HG03558 (cell line): Measurements from ENCODE around the gene COA1.
"Not testable (repeated sequence)": the region's sequence is repeated elsewhere in the genome, so short reads cannot be mapped to it uniquely, and the experiment has no call there.

Source experiments
- ATAC-seq: cut with Tn5 transposase; IDR thresholded peaks from one replicate; pipeline ENCODE4 v1.9.1; 2021; ENCODE audit warnings: moderate number of reproducible peaks; ENCODE audit not compliant: unreplicated experiment; ENCODE audit errors: extremely low read depth

Gene COA1

GRCh38 chr7:43758822-43759683 is 29.7 kb upstream of the COA1 start:
- peak; percentile 32 for ATAC-seq

GRCh38 chr7:43758029-43758821 is 28.9 kb upstream of the COA1 start, which contains the start of gene BLVRA:
Gene BLVRA, plus strand, starts transcription at chr7:43758680. Its CDS starts 12,479 bp downstream, at chr7:43771159.
- peak; percentile 30 for ATAC-seq

DNA sequence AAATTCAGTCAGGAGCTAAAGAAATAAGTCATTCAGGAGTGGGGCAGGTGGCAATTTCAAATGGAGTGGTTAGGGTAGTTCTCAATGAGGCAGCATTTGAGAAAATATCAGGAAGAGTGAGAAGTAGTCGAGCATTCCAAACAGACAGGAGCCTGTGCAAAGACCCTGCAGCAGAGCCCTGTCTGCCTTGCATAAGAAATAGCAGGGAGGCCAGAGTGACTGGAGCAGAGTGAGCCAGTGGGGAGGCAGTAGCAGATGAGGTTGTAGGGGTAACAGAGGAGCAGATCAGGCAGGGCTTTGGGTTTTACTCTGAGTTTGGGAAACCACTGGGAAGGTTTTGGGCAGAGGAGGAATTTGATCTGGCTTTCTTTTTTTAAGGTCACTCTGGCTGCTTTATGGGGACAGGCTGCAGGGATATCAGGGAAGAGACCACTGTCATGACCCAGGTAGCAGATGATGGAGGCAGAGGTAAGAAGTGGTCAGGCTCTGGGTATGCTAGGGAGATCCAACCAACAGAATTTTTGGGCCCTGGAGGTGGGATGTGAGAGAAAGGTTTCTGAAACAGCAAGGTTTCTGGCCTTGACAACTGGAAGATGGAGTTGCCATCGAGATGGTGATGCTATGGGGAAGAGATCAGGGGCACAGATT is 27.9 kb upstream of the COA1 start:
- no peak for ATAC-seq

GRCh38 chr7:43756368-43757072 is 27.2 kb upstream of the COA1 start:
- no peak for ATAC-seq

DNA sequence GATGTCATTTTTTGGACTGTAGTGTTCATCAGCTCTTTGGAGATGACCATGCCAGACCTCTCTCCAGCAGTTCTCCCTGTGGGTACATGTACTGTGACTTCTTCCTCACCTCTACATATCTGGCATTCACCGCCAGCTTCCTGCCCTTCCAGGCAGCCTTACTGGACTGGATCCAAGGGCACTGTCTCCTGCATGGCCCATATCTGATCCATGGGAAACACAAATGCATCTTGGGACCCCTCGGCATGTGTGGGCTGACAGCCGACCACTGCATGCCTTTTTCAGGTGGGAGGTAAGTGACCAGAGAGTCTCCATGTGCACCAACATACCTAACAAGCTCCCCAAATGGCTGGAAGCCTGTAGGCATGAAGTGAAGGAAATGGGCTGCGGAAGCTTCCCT is 25.3 kb upstream of the COA1 start:
- ATAC-seq, result no peak

DNA sequence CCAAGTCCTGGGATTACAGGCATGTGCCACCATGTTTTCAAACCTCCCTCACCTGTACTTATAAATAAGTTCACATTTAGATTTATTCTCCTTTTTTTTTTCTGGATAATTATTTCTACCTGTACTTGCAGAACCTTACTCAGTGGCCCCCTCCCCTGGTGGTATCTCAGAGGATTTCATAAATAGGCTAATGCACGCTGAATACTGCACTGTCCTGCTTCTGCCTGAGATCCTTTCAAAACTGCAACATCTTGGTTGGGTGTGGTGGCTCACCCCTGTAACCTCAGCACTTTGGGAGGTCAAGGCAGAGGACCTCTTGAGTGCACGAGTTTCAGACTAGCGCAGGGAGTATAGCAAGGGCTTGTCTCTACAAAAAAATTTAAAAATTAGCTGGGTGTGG is 24.5 kb upstream of the COA1 start:
- no peak for ATAC-seq

DNA sequence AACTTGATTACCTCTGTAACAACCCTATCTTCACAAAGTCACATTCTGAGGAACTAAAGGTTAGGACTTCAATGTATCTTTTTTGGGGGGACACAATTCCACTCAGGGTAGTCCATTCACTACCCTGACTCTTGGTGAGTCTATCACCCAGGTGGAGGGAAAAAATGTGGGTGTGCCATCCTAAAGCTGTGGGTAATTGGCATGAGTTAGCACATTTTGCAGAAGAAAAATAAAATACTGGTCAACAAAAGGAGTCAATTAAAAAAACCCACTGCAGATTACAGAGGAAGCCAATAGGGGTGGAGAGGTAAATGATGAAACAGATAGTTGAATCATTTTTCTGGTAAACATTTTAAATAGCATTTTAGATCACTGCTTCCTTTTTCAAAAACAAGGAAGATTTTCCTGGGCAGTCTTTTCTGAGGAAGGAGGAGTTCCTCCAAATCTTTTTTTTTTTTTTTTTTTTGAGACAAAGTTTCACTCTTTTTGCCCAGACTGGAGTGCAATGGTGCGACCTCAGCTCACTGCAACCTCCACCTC is 24.0 kb upstream of the COA1 start:
- ATAC-seq, result no peak

DNA sequence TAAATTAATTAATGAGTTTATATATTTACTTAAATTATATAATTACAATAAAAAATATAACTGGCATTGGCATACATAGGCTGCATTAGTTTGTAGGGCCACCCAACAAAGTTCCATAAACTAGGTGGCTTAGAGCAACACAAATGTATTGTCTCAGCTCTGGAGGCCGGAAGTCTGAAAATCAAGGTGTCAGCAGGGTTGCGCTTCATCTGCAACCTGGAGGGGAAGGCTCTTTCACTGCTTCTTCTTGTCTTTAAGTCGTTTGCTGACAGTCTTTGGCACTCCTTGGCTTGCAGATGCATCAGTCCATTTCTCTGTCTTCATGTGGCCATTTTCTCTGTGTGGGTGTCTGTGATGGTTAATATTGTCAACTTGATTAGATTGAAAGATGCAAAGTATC is 23.1 kb upstream of the COA1 start:
- ATAC-seq, result no peak

DNA sequence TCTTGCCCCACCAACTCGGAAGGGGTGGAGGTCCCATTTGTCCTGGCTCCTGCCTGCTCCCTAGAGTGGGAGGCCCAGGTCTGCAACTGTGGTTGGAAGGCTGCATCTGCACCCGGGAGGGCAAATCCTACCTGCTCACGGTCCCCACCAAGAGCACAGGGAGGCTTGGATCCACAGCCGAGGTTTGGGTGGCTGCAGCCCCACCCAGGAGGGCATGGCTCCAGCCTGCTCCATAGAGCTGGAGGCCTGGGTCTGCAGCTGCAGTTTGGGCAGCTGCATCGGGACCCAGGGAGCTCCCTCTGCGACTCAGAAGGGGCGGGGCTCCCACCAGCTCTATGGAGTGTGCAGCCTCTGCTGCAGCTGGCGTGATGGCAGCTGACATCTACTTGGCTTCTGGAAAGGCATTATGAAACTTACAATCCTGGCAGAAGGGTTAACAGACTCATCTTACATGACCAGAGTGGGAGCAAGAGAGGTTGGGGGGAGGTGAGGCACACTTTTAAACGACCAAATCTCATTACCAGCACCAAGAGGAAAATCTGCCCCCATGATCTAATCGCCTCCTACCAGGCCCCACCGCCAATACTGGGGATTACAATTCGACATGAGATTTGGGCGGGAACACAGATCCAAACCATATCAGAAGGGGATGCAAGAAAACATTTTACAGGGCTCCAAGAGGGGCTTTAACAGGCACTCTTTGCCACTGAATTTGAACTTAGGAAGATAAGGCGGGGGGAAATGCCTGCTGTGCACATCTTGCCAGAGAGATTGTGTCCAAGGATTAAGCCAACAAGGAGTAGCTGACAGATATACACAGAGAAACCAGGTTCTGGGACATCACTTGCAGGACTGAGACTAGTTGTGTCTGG is 20.9 kb upstream of the COA1 start:
- ATAC-seq, result no peak

- ATAC-seq, result no peak
These were observed 20.1 kb upstream of the COA1 start for GRCh38 chr7:43749383-43749940.

GRCh38 chr7:43747328-43748105 is 18.2 kb upstream of the COA1 start:
- ATAC-seq, result no peak

DNA sequence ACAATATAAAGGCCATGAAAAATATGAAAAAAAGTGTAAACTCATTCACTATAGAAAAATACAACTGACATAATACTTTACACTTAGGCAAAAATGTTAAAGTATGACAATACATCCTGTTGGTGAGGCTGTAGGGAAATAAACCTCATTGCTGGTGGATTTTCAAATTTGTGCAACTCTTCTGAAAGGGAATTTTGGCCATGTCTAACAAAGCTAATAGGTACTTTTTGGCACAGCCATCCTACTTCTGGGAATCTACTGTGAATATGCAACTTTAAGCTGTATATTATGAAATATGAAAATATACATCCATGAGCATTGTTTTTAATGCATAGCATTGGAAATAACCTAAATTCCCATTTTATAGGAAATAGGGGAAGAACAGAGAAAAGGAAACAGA is 13.4 kb upstream of the COA1 start:
- ATAC-seq, result no peak

DNA sequence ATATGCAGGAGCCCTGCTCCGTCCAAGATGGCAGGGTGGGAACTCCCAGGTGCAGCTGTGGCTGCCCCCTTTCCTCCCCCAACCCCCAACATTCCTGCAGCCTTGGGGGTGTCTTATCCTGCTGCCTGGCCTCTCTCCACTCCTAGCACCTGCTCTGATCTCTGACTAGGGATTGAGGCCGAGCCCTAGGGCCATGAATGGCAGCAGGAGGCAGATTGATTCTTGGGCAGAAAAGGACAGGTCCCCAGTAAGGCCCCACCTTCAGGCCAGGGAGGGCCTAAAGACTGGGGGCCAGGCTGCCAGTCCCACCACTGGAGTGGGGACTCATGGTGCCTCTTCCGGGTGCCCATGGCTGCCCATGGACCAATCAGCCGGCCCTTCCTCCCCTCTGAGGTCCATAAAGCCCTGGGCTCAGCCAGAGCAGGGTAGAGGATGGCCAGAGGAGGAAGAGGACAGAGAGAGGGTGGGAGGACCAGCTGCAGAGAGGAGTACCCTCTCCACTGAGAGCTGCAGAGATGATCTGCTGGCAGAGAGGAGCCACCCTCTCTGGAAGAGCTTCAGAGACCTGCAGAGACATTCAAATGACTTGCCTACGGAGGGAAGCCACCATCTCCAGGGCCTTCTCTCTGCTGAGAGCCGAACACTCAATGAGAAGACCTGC is 8.3 kb upstream of the COA1 start:
- no peak for ATAC-seq

GRCh38 chr7:43735802-43736603 is 6.7 kb upstream of the COA1 start:
- ATAC-seq, result peak; percentile 67

DNA sequence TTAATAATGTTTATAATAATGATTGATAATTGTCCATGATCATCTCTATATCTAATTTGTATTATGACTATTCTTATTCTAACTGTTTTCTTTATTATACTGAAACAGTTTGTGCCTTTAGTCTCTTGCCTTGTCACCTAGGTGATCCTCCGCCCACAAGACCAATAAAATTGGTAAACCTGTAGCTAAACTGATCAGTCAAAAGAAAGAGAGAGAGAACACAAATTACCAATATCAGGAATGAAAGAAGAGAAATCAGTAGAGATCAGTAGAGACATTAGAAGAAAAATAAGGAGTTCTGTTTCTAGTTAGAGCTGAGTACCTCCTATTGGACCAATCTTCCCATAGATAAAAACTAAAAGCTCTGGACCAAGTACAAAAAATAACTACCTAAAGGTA is 6.1 kb upstream of the COA1 start:
- ATAC-seq, result peak; percentile 7

GRCh38 chr7:43734575-43735332 is 5.4 kb upstream of the COA1 start:
- not testable (repeated sequence) for ATAC-seq
